ENCODE data around the gene TNC.
"Not testable (repeated sequence)": the region's sequence is repeated elsewhere in the genome, so short reads cannot be mapped to it uniquely, and the experiment has no call there.

Gene TNC

DNA sequence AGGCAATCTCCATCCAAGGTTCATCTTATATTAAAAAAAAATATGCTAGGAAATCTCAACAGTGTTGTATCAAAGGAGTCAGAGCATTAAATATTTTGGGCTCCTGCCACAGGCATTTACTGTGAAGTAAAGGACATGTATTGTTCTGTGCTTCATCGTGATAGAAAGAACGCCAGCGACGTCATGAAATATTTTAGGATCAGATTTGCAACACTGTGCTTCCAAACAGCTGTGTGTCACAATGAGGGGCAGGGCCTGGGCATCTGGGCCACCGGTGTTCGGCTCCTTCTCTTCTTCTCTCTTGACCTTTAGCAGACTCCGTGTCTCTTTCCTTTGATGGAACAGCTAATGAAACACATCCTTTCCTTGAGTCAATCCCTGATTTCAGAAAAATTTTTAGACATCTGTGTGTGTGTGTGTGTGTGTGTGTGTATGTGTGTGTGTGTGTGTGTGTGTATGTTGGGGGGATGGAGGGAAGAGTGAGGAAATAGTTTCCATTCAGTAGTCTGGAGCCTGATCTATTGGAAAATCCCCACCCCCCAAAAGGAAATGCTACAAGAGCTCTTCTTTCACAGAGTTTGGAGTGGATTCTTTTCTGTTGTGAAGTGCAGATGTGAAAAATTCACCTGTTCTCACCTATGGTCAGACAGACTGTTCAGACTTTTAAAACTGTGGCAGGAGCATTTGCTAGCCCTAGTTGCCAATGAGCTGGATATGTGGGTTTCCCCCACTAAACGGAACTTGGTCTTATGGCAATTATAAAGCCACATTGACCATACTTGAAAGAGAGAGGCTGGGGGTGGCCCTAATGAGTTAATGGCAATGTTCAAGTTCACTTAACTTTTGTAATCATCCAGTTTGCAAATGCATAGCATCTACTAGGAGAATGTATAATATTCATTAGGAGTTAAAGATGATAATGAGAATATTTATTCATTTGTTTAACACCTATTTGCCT, 18.1 kb upstream of the TNC start:
- Histone ChIP-seq H3K9me3 (ENCODE audit: severe bottlenecking) (no peaks in the 10 kb centered on the region), H3K36me3 (ENCODE audit: low read depth) (no peaks in the 10 kb centered on the region), H3K4me3 (ENCODE audit: severe bottlenecking) (no peak overlapping the region), H3K4me1 (ENCODE audit: insufficient read depth, poor library complexity, severe bottlenecking) (no peaks in the 10 kb centered on the region), H3K27me3 (ENCODE audit: insufficient read depth, poor library complexity, severe bottlenecking) (no peaks in the 10 kb centered on the region), H3K27ac (ENCODE audit: poor library complexity, severe bottlenecking) (no peak overlapping the region)
- DNase-seq (ENCODE audit: low spot score) (no peak), ATAC-seq (ENCODE audit: low read depth) (no peak)
- TF ChIP-seq CTCF (IDR thresholded peaks at IDR 0.05; ENCODE audit: poor library complexity, severe bottlenecking), result no peak

GRCh38 chr9:115134941-115135340, 17.0 kb upstream of the TNC start:
- no peak overlapping the region for H3K4me3 ChIP-seq (ENCODE audit: severe bottlenecking)
- H3K27ac ChIP-seq (ENCODE audit: poor library complexity, severe bottlenecking), result no peak overlapping the region
- DNase-seq (ENCODE audit: low spot score) (no peak), ATAC-seq (ENCODE audit: low read depth) (no peak)
- TF ChIP-seq CTCF (IDR thresholded peaks at IDR 0.05; ENCODE audit: poor library complexity, severe bottlenecking), result no peak
- no peaks in the 10 kb centered on the region for H3K9me3 ChIP-seq (ENCODE audit: severe bottlenecking)
- no peaks in the 10 kb centered on the region for H3K36me3 ChIP-seq (ENCODE audit: low read depth)
- no peaks in the 10 kb centered on the region for H3K4me1 ChIP-seq (ENCODE audit: insufficient read depth, poor library complexity, severe bottlenecking)
- H3K27me3 ChIP-seq (ENCODE audit: insufficient read depth, poor library complexity, severe bottlenecking), result no peaks in the 10 kb centered on the region

GRCh38 chr9:115133649-115134048, 15.7 kb upstream of the TNC start:
- DNase-seq (ENCODE audit: low spot score) (no peak), ATAC-seq (ENCODE audit: low read depth) (no peak)
- no peak overlapping the region for H3K4me3 ChIP-seq (ENCODE audit: severe bottlenecking)
- H3K27me3 ChIP-seq (ENCODE audit: insufficient read depth, poor library complexity, severe bottlenecking), result no peaks in the 10 kb centered on the region
- no peaks in the 10 kb centered on the region for H3K4me1 ChIP-seq (ENCODE audit: insufficient read depth, poor library complexity, severe bottlenecking)
- no peaks in the 10 kb centered on the region for H3K36me3 ChIP-seq (ENCODE audit: low read depth)
- H3K27ac ChIP-seq (ENCODE audit: poor library complexity, severe bottlenecking), result no peak overlapping the region
- TF ChIP-seq CTCF (IDR thresholded peaks at IDR 0.05; ENCODE audit: poor library complexity, severe bottlenecking), result no peak
- no peaks in the 10 kb centered on the region for H3K9me3 ChIP-seq (ENCODE audit: severe bottlenecking)

GRCh38 chr9:115132648-115133047, 14.7 kb upstream of the TNC start:
- H3K27ac ChIP-seq (ENCODE audit: poor library complexity, severe bottlenecking), result no peak overlapping the region
- no peak for ATAC-seq (ENCODE audit: low read depth)
- no peak for DNase-seq (ENCODE audit: low spot score)
- H3K36me3 ChIP-seq (ENCODE audit: low read depth), result no peaks in the 10 kb centered on the region
- peaks cover 1% of the 10 kb centered on the region for H3K4me1 ChIP-seq (ENCODE audit: insufficient read depth, poor library complexity, severe bottlenecking)
- TF ChIP-seq CTCF (IDR thresholded peaks at IDR 0.05; ENCODE audit: poor library complexity, severe bottlenecking), result no peak
- no peaks in the 10 kb centered on the region for H3K27me3 ChIP-seq (ENCODE audit: insufficient read depth, poor library complexity, severe bottlenecking)
- H3K9me3 ChIP-seq (ENCODE audit: severe bottlenecking), result no peaks in the 10 kb centered on the region
- no peak overlapping the region for H3K4me3 ChIP-seq (ENCODE audit: severe bottlenecking)

- ATAC-seq (ENCODE audit: low read depth) (no peak), DNase-seq (ENCODE audit: low spot score) (no peak)
- Histone ChIP-seq H3K4me3 (ENCODE audit: severe bottlenecking) (no peak overlapping the region), H3K27ac (ENCODE audit: poor library complexity, severe bottlenecking) (no peak overlapping the region), H3K9me3 (ENCODE audit: severe bottlenecking) (no peaks in the 10 kb centered on the region), H3K4me1 (ENCODE audit: insufficient read depth, poor library complexity, severe bottlenecking) (peaks cover 10% of the 10 kb centered on the region), H3K36me3 (ENCODE audit: low read depth) (no peaks in the 10 kb centered on the region), H3K27me3 (ENCODE audit: insufficient read depth, poor library complexity, severe bottlenecking) (no peaks in the 10 kb centered on the region)
- TF ChIP-seq CTCF (IDR thresholded peaks at IDR 0.05; ENCODE audit: poor library complexity, severe bottlenecking), result no peak
Observed at GRCh38 chr9:115130176-115130575, 12.2 kb upstream of the TNC start.

DNA sequence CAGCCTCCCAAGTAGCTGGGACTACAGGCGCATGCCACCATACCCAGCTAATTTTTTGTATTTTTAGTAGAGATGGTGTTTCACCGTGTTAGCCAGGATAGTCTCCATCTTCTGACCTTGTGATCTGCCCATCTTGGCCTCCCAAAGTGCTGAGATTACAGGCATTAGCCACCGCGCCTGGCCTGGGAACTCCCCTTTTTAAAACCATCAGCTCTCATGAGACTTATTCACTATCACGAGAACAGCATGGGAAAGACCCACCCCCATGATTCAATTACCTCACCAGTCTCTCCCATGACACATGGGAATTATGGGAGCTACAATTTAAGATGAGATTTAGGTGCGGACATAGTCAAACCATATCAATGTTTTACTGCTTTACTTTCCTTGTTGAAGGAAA, 10.8 kb upstream of the TNC start:
- not testable (repeated sequence) for H3K27ac ChIP-seq (ENCODE audit: poor library complexity, severe bottlenecking); H3K9me3 ChIP-seq (ENCODE audit: severe bottlenecking); H3K27me3 ChIP-seq (ENCODE audit: insufficient read depth, poor library complexity, severe bottlenecking); DNase-seq (ENCODE audit: low spot score); H3K36me3 ChIP-seq (ENCODE audit: low read depth); H3K4me3 ChIP-seq (ENCODE audit: severe bottlenecking); ATAC-seq (ENCODE audit: low read depth)
- H3K4me1 ChIP-seq (ENCODE audit: insufficient read depth, poor library complexity, severe bottlenecking), result peaks cover 10% of the 10 kb centered on the region
